Amniotic epithelial cell (primary cell): ENCODE measurements around the gene RNF169.
A peak's percentile ranks its signal among the peaks of the same experiment; 100 is the strongest.
"Not testable (repeated sequence)": the region's sequence is repeated elsewhere in the genome, so short reads cannot be mapped to it uniquely, and the experiment has no call there.

Experiments
- DNase-seq: peaks from one replicate; pipeline ENCODE4 v3.0.0-alpha.2; 2010; ENCODE audit warnings: low read depth

The RNF169 gene

DNA sequence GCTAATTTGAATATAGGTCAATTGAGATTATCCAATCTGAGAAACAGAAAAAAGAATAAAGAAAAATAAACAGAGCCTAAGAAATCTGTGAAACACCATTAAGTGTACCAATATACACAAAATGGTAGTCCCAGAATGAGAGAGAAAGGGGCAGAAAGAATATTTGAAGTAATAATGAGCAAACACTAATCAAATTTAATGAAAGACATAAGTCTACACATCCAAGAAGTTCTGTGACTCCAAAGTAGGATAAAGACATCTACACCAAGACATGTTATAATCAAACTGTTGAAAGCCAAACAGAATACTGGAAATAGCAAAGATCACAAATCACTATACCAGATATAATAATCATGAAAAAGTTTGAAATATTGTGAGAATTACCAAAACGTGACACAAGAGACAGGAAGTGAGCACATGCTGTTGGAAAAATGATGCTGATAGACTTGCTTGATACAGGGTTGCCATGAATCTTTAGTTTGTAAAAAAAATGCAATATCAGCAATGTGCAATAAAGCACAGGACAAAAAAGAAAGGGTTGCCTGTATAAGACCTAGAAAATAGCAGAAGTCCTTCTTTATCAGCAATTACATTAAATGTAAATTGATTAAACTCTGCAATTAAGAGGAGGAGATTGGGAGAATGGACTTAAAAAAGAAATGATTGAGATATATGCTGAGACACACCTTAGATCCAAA, 75.8 kb downstream of the RNF169 start:
- DNase-seq, result no peak

- DNase-seq, result not testable (repeated sequence)
Observed at GRCh38 chr11:74825596-74825995, 76.9 kb downstream of the RNF169 start.

DNA sequence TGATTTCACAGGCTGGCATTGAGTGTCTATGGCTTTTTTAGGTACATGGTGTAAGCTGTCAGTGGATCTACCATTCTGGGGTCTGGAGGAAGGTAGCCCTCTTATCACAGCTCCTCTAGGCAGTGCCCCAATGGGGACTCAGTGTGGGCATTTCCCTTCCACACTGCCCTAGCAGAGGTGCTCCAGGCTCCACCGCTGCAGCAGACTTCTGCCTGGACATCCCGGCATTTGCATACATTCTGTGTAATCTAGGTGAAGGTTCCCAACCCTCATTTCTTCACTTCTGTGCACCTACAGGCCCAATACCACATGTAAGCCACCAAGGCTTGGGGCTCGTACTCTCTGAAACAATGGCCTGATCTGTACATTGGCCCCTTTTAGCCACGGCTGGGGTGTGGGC, 78.3 kb downstream of the RNF169 start:
- no peak for DNase-seq

- no peak for DNase-seq
Observed at GRCh38 chr11:74837191-74837590, 88.5 kb downstream of the RNF169 start.

- peak; percentile 48 for DNase-seq
Observed at GRCh38 chr11:74838188-74838587, 89.5 kb downstream of the RNF169 start.

DNA sequence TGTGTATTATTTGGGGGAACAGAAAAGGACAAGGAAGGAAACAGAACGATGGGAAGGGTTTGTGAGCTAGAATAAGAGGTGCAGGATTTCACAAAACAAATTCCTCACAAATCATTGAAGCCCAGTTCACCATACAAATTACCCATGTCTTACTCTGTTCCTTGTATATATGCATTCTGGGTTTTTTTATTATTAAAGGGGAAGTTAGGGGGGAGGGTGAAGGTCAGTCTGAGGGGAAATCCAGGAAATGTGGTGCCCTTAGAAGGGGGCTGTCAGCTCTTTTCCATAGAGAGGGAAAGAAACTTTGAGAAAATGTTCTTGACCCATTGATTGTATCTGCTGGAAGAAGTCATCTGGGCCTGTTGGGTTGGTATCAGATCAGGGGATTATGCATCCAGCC, 90.8 kb downstream of the RNF169 start:
- DNase-seq, result no peak

- DNase-seq, result no peak
Observed at GRCh38 chr11:74839971-74840370, 91.3 kb downstream of the RNF169 start.

- no peak for DNase-seq
Observed at GRCh38 chr11:74840486-74840885, 91.8 kb downstream of the RNF169 start.

DNA sequence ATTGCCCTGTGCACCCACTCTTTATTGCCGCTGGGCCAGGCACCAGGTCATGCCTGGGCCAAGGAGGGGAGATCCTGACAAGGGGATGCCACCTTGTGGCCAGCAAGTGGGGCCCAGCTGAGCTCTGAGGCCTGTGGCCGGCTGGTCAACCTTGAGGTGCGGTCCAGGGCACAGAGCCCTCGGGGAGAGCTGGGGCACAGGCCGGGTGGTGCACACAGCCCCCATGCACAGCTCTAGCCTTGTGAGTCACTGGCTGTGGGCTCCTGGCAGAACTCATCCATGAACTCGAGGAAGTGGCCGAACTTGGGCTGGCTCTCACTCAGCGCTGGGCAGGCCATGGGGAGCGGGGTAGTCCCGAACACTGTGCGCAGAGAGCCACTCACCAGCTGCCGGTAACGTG, 94.3 kb downstream of the RNF169 start:
- no peak for DNase-seq

DNA sequence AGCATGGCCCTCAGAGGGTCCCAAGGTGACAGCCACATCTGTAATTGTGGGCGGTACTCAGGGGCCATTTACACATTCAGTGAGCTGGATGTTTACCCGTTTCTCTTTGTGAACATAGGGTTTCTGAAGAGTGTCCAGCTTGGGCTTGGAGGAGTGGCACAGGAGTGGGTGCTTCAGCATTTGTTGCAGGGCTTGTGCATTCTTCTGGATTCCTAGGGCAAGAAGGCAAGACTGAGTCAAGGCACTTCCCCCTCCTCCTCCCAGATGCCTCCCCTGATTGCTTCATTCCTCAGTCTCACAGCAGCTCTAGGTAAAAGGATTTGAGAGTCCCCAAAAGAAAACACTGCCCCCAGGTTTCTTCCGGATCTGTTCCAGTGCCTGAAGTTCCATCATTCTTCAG, 95.4 kb downstream of the RNF169 start:
- no peak for DNase-seq

DNA sequence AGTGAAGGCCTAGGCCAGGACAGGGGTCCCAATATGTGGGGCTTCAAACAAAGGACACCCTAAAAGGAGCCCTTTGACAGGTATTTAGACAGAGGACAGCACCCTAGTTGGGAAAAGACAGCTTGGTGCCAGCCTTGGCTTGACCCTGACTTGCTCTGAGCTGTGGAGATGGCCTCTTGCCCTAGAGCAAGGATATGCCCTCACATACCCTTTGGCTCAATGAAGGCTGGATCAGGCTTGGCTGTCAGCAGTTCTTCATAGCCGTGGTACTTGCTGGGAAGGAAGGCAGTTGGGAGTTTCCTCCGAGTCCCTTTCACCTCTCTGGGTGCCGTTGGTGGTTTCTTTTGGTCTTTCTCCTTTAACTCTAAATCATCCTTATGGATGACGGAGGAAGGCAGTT, 96.2 kb downstream of the RNF169 start:
- DNase-seq, result no peak

GRCh38 chr11:74845978-74846517, 97.4 kb downstream of the RNF169 start:
- DNase-seq, result no peak

DNA sequence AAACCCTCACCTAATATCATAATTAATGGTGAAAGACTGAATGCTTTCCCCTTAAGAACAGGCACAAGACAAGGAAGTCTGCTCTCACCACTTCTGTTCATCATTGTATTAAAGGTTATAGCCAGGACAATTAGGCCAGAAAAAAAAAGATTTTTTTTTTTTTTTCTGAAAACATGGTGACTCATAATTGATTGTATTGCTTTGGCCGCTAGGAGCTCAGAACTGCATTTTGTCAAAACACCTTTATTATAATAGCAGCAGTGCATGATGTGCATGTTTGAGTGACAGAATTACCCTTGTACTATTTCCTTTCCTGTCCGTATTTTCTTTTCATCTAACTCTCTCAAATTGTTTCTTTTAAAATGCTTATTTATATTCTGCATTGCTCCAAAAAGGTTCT, 98.1 kb downstream of the RNF169 start:
- no peak for DNase-seq

DNA sequence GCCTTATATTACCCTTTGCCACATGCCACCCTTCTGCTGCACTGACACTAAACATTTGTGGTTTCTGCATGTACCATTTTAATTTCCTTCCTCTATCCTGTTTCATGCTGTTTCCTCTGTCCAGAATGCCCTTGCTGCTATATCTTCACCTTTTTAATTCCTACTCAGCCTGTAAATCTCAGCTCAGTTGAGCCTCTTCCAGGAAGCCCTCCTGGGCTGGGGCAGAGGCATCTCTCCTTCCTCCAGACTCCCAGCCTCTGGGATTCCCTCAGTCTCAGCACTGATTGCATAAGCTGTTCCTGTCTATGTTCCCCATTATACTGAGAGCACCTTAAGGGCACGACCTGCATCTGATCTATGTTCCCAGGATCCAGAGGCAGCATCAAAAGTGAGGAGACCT, 98.7 kb downstream of the RNF169 start:
- DNase-seq, result no peak

DNA sequence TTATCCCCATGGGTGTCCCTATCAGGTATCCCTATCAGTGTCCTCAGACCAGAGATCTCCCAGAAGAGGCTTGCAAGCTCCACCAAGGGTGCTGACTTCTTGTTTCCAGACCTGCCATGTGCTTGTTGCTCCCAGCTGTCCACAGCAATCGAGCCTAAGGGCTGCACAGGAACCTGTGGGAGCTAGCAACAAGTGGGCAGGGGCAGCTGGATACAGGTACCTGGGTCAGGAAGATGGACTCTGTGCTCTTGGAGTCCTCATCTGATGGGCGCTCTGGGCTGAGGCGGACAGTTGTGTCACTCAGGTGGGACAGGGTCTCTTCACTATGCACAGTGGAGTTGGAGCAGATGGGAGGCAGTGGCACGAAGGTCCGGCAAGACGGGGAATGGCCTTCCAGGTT, 99.2 kb downstream of the RNF169 start:
- no peak for DNase-seq

GRCh38 chr11:74849525-74850391, 101.1 kb downstream of the RNF169 start:
- peak; percentile 42 for DNase-seq

- no peak for DNase-seq
Observed at GRCh38 chr11:74853223-74853622, 104.6 kb downstream of the RNF169 start.

DNA sequence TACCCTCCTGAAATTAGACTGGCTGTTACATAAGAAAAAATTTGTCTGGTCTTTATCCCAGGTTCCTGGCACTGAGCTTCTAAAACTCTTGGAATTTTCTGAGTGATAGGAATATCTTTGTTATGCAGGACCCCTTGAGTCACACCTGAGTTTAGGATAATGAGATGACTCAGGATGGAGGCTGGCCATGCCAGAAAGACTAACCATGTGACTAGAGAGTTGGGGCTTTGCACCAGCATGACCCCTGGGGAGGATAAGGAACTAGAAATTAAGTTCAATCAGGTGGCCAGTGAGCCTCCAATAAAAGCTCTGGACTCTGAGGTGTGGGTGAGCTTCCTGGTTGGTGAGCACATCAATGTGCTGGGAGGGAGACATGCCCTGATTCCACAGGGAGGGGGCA, 112.1 kb downstream of the RNF169 start:
- DNase-seq, result no peak

DNA sequence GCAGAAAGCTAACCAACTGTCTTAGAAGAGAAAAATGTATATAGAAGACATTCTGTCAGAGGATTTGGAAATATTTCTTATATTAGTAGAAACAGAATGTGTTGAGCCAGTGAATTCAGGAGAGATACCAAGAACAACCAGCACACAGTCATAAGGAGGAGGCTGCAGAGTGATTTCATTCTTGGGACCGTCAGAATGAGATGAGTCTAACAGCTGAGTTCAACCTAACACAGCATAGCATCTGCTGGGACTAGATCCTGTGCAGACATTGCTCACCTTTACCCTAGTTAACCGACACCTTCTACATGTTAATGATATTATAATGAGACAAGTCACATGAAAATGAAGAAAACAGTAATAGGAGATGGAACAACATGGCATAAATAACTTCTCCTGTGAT, 114.8 kb downstream of the RNF169 start:
- no peak for DNase-seq

GRCh38 chr11:74866557-74866956, 117.9 kb downstream of the RNF169 start:
- no peak for DNase-seq

- peak; percentile 62 for DNase-seq
Observed at GRCh38 chr11:74870485-74870884, 121.8 kb downstream of the RNF169 start.

DNA sequence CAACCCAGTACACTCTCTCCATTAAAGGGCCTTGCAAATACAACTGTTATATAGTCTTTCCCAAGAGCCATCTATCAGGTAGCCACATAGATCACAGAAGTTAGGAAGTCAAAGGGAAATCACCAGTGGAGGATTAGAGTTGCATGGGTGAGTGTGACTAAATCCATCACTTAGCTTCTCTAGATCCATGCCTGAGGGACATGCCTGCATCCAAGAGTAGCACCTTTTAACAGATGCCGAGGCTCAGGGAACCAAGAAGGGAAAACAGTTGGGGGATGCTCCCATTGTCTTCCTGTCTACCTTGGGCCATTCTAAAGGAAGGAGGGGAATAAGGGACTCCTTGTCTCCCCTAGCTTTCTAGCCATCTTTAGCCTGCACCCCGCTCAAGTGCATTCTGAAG, 122.4 kb downstream of the RNF169 start:
- peak; percentile 35 for DNase-seq

- no peak for DNase-seq
Observed at GRCh38 chr11:74877132-74877531, 128.5 kb downstream of the RNF169 start.
